Activated T-helper 2 cell treated with anti-CD3 and anti-CD28 coated beads, Interferon-gamma antibody, Interleukin-2, Interleukin-4, amounts not matched to agents 10 μg/mL and 5 μg/mL and 100 μg/mL, durations not matched to agents 14 hours and 24 hours and 36 hours (primary cell): Measurements from ENCODE around the gene CDH9. TPM values are rescaled to one million over a fixed set of nuclear protein-coding genes. Genes with fewer than 3 reads are reported as not detected.
"Not testable (repeated sequence)": the region's sequence is repeated elsewhere in the genome, so short reads cannot be mapped to it uniquely, and the experiment has no call there.

Experiments
- DNase-seq: peaks from one replicate; pipeline ENCODE4 v3.0.0; 2021; ENCODE audit warnings: low spot score
- H3K27ac Mint-ChIP-seq: one replicate; pipeline ENCODE4 v1.8.0; 2021; ENCODE audit warnings: mixed read lengths
- H3K27me3 Mint-ChIP-seq: one replicate; pipeline ENCODE4 v1.8.0; 2021; ENCODE audit warnings: low read depth, mixed read lengths
- H3K36me3 Mint-ChIP-seq: one replicate; pipeline ENCODE4 v1.8.0; 2021; ENCODE audit warnings: low read depth, mixed read lengths
- H3K4me1 Mint-ChIP-seq: one replicate; pipeline ENCODE4 v1.8.0; 2021; ENCODE audit warnings: low read depth, mixed read lengths
- H3K4me3 Mint-ChIP-seq: one replicate; pipeline ENCODE4 v1.8.0; 2021; ENCODE audit warnings: low read depth, mild to moderate bottlenecking, moderate library complexity, mixed read lengths
- H3K9me3 Mint-ChIP-seq: one replicate; pipeline ENCODE4 v1.8.0; 2021; ENCODE audit warnings: mixed read lengths
- intact Hi-C: fragments of 100-400 bp; cut with micrococcal nuclease; formaldehyde crosslinking; loops from one replicate; pipeline ENCODE4 v1.15.1; 2023
- total RNA-seq: library from RNA; stranded (reverse); gene quantifications from 2 replicates; pipeline ENCODE4 v1.2.3, GENCODE V29; 2022

The CDH9 gene
- total RNA-seq, 1 donor from 2014 or later, result not detected

DNA sequence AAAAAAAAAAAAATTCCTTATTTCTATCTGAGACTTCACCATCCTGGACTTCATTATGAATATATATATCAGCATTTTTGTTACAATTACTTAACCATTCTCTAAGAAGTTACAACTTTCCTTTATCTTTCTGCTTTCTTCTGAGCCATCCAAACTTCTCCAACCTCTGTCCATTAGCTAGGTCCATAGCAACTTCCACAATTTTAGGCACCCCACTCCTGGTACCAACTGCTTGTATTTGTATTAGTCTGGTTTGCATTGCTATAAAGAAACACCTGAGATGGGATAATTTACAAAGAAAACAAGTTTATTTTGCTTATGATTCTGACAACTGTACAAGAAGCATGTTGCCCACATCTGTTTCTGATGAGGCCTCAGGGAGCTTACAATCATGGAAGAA is 182.1 kb downstream of the CDH9 start:
- H3K4me3 Mint-ChIP-seq, result no peak overlapping the region
- H3K9me3 Mint-ChIP-seq, result peaks cover 74% of the 10 kb centered on the region
- no peaks in the 10 kb centered on the region for H3K27me3 Mint-ChIP-seq
- no peak for DNase-seq
- H3K36me3 Mint-ChIP-seq, result no peaks in the 10 kb centered on the region
- no peaks in the 10 kb centered on the region for H3K4me1 Mint-ChIP-seq
- intact Hi-C loops, result no loop called here
- no peak overlapping the region for H3K27ac Mint-ChIP-seq

DNA sequence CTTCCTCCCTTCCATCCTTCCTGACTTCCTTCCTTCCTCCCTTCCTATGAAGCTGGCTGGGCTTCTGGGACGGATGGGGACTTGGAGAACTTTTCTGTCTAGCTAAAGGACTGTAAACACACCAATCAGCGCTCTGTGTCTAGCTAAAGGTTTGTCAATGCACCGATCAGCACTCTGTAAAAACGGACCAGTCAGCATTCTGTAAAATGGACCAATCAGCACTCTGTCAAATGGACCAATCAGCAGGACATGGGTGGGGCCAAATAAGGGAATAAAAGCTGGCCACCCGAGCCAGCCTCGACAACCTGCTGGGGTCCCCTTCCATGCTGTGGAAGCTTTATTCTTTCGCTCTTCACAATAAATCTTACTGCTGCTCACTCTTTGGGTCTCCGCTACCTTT is 185.9 kb downstream of the CDH9 start:
- H3K27ac Mint-ChIP-seq, DNase-seq, intact Hi-C loops, H3K4me3 Mint-ChIP-seq, H3K36me3 Mint-ChIP-seq, H3K27me3 Mint-ChIP-seq, H3K4me1 Mint-ChIP-seq: not testable (repeated sequence)
- H3K9me3 Mint-ChIP-seq, result peaks cover 72% of the 10 kb centered on the region

DNA sequence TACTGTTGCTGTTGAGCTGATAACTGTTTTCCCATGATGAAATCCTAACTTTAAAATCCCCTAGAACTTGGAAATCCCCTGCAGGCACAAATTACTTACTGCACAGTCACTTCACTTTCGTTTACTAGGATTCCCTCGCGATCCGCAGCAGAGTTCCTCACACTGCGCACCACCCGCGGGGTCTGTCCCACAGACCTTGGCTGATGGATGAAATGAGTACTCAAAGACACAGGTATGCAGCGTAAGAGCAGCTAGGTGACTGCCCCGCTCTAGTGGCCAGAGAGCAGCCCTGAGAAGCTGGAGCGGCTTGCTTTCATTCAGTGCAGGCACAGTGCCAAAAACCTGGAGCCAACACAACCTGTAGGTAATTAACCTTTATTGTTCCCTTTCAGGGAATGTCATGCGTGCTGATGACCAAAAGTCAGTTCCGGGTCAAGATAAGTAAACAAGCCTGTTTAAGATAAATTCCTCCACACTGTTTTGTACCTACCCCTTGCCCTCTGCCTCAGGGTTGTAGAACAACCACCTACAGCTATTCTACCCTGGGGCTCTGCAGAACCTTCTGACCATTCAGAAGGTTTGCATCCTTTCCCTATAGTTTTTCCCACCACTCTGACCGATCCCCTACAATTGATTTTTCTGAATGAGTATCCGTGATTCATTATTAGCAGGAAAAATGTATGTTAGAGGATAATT is 191.2 kb downstream of the CDH9 start:
- H3K4me3 Mint-ChIP-seq, result no peak overlapping the region
- H3K27ac Mint-ChIP-seq, result no peak overlapping the region
- intact Hi-C loops, result no loop called here
- no peaks in the 10 kb centered on the region for H3K4me1 Mint-ChIP-seq
- H3K9me3 Mint-ChIP-seq, result peaks cover 53% of the 10 kb centered on the region
- no peaks in the 10 kb centered on the region for H3K27me3 Mint-ChIP-seq
- no peaks in the 10 kb centered on the region for H3K36me3 Mint-ChIP-seq
- no peak for DNase-seq

DNA sequence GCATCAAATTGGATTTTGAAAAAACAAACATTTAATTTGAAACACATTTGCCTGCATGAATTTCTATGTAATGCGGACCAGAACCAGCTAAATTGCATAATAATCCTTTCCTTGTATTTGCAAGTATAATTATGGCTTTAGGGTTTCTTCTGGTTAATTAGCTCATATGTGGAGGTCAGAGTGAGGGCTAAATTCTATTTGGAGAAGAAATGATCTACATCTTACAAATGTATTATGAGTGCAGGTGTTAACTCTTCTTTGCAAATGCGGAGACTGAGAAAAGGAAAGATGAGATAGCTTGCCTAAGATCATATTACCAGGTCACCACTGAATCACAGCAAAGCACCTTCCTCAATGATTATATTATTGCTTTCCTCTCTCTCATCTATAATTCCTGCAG is 194.7 kb downstream of the CDH9 start:
- no peaks in the 10 kb centered on the region for H3K36me3 Mint-ChIP-seq
- no peaks in the 10 kb centered on the region for H3K27me3 Mint-ChIP-seq
- H3K9me3 Mint-ChIP-seq, result peaks cover 45% of the 10 kb centered on the region
- H3K27ac Mint-ChIP-seq, result no peak overlapping the region
- DNase-seq, result no peak
- intact Hi-C loops, result no loop called here
- no peaks in the 10 kb centered on the region for H3K4me1 Mint-ChIP-seq
- H3K4me3 Mint-ChIP-seq, result no peak overlapping the region

DNA sequence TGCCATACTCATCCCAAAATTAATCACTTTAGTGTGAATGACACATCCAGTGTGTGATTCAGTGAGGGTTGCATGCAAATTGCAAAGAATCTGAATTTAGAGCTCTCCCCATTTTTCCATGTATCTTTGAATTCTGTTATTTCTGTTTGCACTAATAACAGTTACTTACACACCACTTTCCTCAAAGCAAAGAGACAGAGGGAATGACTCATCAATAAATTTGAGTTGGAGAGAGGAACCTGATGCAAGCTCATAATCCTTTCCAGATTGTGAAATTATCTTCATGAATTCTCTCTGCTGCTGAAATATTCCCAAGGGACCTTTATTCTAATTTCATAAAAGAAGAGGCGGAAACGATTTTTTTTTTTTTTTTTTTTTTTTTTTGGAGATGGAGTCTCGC is 204.8 kb downstream of the CDH9 start:
- H3K27me3 Mint-ChIP-seq, result no peaks in the 10 kb centered on the region
- DNase-seq, result no peak
- H3K36me3 Mint-ChIP-seq, result no peaks in the 10 kb centered on the region
- H3K27ac Mint-ChIP-seq, result no peak overlapping the region
- intact Hi-C loops, result no loop called here
- no peak overlapping the region for H3K4me3 Mint-ChIP-seq
- no peaks in the 10 kb centered on the region for H3K4me1 Mint-ChIP-seq
- peaks cover 38% of the 10 kb centered on the region for H3K9me3 Mint-ChIP-seq
